ENCODE data around the gene CSNK1G2.

Gene CSNK1G2

DNA sequence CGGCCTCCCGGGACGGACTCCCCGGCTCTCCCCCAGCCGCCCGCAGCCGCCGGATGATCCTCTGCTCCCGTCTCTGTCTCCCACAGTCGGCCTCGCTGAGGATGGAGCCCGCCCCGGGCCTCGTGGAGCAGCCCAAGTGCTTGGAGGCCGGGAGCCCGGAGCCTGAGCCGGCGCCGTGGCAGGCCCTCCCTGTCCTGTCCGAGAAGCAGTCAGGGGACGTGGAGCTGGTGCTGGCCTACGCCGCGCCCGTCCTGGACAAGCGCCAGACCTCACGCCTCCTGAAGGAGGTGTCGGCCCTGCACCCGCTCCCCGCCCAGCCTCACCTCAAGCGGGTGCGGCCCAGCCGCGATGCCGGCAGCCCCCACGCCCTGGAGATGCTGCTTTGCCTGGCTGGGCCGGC lies 29.0 kb upstream of the CSNK1G2 start:
- TF ChIP-seq BACH2 (CRISPR knock-in tag; IDR thresholded peaks at IDR 0.05; ENCODE audit: borderline replicate concordance) (no peak), TOX (CRISPR knock-in tag; IDR thresholded peaks at IDR 0.05; ENCODE audit: borderline replicate concordance) (no peak), GLIS3 (CRISPR knock-in tag; IDR thresholded peaks at IDR 0.05) (no peak), OSR1 (CRISPR knock-in tag; IDR thresholded peaks at IDR 0.05) (no peak), PPARA (CRISPR knock-in tag; IDR thresholded peaks at IDR 0.05; ENCODE audit: borderline replicate concordance) (no peak), ISL1 (CRISPR knock-in tag; IDR thresholded peaks at IDR 0.05) (no peak), ZC3H10 (CRISPR knock-in tag; IDR thresholded peaks at IDR 0.05) (no peak), ZNF565 (CRISPR knock-in tag; conservative IDR thresholded peaks at IDR 0.05; ENCODE audit: low read depth) (no peak), RARB (CRISPR knock-in tag; IDR thresholded peaks at IDR 0.05) (no peak), ZNF8 (CRISPR knock-in tag; IDR thresholded peaks at IDR 0.05) (no peak), ZNF70 (CRISPR knock-in tag; IDR thresholded peaks at IDR 0.05) (no peak), ARNTL (CRISPR knock-in tag; IDR thresholded peaks at IDR 0.05; ENCODE audit: borderline replicate concordance, low read depth) (no peak), CSDC2 (CRISPR knock-in tag; IDR thresholded peaks at IDR 0.05) (no peak), ESRRG (CRISPR knock-in tag; IDR thresholded peaks at IDR 0.05) (no peak), ZFP30 (CRISPR knock-in tag; IDR thresholded peaks at IDR 0.05) (no peak)
- TF ChIP-seq, protein P1, sequence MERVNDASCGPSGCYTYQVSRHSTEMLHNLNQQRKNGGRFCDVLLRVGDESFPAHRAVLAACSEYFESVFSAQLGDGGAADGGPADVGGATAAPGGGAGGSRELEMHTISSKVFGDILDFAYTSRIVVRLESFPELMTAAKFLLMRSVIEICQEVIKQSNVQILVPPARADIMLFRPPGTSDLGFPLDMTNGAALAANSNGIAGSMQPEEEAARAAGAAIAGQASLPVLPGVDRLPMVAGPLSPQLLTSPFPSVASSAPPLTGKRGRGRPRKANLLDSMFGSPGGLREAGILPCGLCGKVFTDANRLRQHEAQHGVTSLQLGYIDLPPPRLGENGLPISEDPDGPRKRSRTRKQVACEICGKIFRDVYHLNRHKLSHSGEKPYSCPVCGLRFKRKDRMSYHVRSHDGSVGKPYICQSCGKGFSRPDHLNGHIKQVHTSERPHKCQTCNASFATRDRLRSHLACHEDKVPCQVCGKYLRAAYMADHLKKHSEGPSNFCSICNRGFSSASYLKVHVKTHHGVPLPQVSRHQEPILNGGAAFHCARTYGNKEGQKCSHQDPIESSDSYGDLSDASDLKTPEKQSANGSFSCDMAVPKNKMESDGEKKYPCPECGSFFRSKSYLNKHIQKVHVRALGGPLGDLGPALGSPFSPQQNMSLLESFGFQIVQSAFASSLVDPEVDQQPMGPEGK (CRISPR knock-in tag; IDR thresholded peaks at IDR 0.05; ENCODE audit: borderline replicate concordance) = no peak
- TF ChIP-seq, protein P2, sequence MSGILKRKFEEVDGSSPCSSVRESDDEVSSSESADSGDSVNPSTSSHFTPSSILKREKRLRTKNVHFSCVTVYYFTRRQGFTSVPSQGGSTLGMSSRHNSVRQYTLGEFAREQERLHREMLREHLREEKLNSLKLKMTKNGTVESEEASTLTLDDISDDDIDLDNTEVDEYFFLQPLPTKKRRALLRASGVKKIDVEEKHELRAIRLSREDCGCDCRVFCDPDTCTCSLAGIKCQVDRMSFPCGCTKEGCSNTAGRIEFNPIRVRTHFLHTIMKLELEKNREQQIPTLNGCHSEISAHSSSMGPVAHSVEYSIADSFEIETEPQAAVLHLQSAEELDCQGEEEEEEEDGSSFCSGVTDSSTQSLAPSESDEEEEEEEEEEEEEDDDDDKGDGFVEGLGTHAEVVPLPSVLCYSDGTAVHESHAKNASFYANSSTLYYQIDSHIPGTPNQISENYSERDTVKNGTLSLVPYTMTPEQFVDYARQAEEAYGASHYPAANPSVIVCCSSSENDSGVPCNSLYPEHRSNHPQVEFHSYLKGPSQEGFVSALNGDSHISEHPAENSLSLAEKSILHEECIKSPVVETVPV (CRISPR knock-in tag; IDR thresholded peaks at IDR 0.05) = no peak
- TF ChIP-seq, protein P3, sequence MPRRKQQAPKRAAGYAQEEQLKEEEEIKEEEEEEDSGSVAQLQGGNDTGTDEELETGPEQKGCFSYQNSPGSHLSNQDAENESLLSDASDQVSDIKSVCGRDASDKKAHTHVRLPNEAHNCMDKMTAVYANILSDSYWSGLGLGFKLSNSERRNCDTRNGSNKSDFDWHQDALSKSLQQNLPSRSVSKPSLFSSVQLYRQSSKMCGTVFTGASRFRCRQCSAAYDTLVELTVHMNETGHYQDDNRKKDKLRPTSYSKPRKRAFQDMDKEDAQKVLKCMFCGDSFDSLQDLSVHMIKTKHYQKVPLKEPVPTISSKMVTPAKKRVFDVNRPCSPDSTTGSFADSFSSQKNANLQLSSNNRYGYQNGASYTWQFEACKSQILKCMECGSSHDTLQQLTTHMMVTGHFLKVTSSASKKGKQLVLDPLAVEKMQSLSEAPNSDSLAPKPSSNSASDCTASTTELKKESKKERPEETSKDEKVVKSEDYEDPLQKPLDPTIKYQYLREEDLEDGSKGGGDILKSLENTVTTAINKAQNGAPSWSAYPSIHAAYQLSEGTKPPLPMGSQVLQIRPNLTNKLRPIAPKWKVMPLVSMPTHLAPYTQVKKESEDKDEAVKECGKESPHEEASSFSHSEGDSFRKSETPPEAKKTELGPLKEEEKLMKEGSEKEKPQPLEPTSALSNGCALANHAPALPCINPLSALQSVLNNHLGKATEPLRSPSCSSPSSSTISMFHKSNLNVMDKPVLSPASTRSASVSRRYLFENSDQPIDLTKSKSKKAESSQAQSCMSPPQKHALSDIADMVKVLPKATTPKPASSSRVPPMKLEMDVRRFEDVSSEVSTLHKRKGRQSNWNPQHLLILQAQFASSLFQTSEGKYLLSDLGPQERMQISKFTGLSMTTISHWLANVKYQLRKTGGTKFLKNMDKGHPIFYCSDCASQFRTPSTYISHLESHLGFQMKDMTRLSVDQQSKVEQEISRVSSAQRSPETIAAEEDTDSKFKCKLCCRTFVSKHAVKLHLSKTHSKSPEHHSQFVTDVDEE (CRISPR knock-in tag; IDR thresholded peaks at IDR 0.05) = no peak
- TF ChIP-seq, protein P4, sequence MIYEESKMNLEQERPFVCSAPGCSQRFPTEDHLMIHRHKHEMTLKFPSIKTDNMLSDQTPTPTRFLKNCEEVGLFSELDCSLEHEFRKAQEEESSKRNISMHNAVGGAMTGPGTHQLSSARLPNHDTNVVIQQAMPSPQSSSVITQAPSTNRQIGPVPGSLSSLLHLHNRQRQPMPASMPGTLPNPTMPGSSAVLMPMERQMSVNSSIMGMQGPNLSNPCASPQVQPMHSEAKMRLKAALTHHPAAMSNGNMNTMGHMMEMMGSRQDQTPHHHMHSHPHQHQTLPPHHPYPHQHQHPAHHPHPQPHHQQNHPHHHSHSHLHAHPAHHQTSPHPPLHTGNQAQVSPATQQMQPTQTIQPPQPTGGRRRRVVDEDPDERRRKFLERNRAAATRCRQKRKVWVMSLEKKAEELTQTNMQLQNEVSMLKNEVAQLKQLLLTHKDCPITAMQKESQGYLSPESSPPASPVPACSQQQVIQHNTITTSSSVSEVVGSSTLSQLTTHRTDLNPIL (CRISPR knock-in tag; IDR thresholded peaks at IDR 0.05; ENCODE audit: low read depth) = no peak
- ATAC-seq = no peak

DNA sequence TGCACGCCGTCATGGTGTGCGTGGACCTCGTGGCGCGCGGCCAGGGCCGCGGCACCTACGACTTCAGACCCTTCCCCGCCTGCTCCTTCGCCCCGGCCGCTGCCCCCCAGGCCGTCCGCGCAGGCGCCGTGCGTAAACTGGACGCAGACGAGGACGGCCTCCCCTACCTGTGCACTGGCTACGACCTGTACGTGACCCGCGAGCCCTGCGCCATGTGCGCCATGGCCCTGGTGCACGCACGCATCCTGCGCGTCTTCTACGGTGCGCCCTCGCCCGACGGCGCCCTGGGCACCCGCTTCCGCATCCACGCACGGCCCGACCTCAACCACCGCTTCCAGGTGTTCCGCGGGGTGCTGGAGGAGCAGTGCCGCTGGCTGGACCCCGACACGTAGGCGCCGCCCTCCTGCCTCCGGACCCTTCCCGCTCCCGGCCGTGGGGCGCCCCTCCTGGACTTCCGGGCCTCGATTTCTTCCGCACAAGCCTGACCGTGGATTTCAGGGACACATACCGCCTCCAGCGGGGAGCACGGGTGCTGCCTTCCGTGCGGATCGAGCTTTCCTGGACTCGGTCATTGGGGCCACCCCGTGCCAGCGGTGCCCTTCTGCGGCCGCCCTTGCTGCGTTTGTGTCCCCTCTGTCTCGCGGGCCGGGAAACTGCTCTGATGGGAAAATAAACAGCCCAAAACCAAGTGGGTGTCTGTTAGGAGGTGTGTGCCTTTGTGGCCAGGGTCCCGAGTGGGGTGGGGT lies 28.0 kb upstream of the CSNK1G2 start:
- ATAC-seq = no peak
- no peak for TF ChIP-seq TOX (CRISPR knock-in tag; IDR thresholded peaks at IDR 0.05; ENCODE audit: borderline replicate concordance)
- TF ChIP-seq ZC3H10 (CRISPR knock-in tag; IDR thresholded peaks at IDR 0.05) = no peak
- TF ChIP-seq PPARA (CRISPR knock-in tag; IDR thresholded peaks at IDR 0.05; ENCODE audit: borderline replicate concordance) = no peak
- TF ChIP-seq ZNF565 (CRISPR knock-in tag; conservative IDR thresholded peaks at IDR 0.05; ENCODE audit: low read depth) = no peak
- no peak for TF ChIP-seq ISL1 (CRISPR knock-in tag; IDR thresholded peaks at IDR 0.05)
- no peak for TF ChIP-seq ZFP30 (CRISPR knock-in tag; IDR thresholded peaks at IDR 0.05)
- TF ChIP-seq, protein P1 (CRISPR knock-in tag; IDR thresholded peaks at IDR 0.05; ENCODE audit: borderline replicate concordance) = no peak
- no peak for TF ChIP-seq BACH2 (CRISPR knock-in tag; IDR thresholded peaks at IDR 0.05; ENCODE audit: borderline replicate concordance)
- no peak for TF ChIP-seq ARNTL (CRISPR knock-in tag; IDR thresholded peaks at IDR 0.05; ENCODE audit: borderline replicate concordance, low read depth)
- no peak for TF ChIP-seq ESRRG (CRISPR knock-in tag; IDR thresholded peaks at IDR 0.05)
- TF ChIP-seq TCF4 (CRISPR knock-in tag; IDR thresholded peaks at IDR 0.05; ENCODE audit: borderline replicate concordance) = no peak
- no peak for TF ChIP-seq ZFP3 (CRISPR knock-in tag; IDR thresholded peaks at IDR 0.05)
- TF ChIP-seq, protein P3 (CRISPR knock-in tag; IDR thresholded peaks at IDR 0.05) = no peak
- TF ChIP-seq ZNF70 (CRISPR knock-in tag; IDR thresholded peaks at IDR 0.05) = no peak
- TF ChIP-seq SNAI2 (CRISPR knock-in tag; IDR thresholded peaks at IDR 0.05) = no peak

All from SK-N-SH treated with all-trans-retinoic acid at 6 μM for 48 hours (cell line).